Activated naive CD4-positive, alpha-beta T cell treated with anti-CD3 and anti-CD28 coated beads, Interleukin-2, amount 10 ng/mL, durations not matched to agents 7 days and 5 days (primary cell): ENCODE data around the gene KLHL22.

Experiments
- CTCF ChIA-PET: fragments of 350-600 bp; sonication (Branson Sonifier 250); formaldehyde crosslinking; loops from one replicate; lab custom pipeline; 2021; ENCODE audit warnings: antibody characterized with exemption; lab: Charles Lee
- DNase-seq: peaks from one replicate; pipeline ENCODE4 v3.0.0-alpha.2; 2020
- H3K27ac Mint-ChIP-seq: one replicate; pipeline ENCODE4 v1.8.0; 2021; ENCODE audit warnings: mild to moderate bottlenecking, moderate library complexity, mixed read lengths
- H3K27me3 Mint-ChIP-seq: one replicate; pipeline ENCODE4 v1.8.0; 2021; ENCODE audit warnings: mild to moderate bottlenecking, mixed read lengths
- H3K36me3 Mint-ChIP-seq: one replicate; pipeline ENCODE4 v1.8.0; 2021; ENCODE audit warnings: mixed read lengths
- H3K4me1 Mint-ChIP-seq: one replicate; pipeline ENCODE4 v1.8.0; 2021; ENCODE audit warnings: mixed read lengths
- H3K4me3 Mint-ChIP-seq: one replicate; pipeline ENCODE4 v1.8.0; 2021; ENCODE audit warnings: mild to moderate bottlenecking, moderate library complexity, mixed read lengths
- H3K9me3 Mint-ChIP-seq: one replicate; pipeline ENCODE4 v1.8.0; 2021; ENCODE audit warnings: mixed read lengths

KLHL22 gene

DNA sequence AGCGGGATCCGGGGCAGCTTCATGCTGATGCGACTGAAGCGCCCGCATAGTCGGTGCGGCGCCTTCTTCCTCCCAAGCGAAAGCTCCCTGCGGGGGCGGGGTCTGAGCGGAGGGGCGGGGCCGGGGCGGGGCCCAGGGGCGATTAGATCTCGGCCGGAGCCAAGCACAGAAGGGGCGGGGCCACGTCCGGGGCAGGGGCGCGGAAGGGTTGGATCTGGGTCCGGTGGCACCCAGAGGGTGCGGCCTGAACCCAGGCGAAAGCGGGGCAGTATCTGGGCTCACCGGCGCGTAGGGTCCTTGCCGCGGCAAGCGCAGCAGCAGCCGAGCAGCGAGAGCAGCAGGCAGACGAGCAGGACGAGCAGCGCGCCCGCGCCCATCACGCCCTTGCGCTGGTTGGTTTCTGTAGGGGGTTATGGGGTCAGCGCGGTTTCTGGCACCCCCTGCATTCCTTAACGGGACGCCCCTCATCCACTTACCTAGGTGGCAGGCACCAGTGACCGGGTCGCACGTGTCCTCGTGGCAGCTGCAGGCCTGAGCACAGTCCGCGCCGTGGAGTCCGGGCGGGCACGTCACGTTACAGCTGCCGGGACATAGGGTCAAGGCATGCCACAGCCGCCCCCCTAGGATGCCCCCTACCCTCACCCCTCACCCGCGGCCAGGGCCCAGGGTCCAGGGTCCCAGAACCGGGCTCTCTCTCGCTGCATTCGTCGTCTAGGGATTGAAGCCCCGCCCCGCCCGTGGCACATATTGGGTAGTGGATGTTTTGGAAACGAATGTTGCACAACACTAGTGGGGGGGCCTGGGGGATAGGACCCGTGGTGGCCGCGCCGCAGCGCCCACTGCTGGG is 66.1 kb downstream of the KLHL22 start:
- H3K36me3 Mint-ChIP-seq = peaks cover 3% of the 10 kb centered on the region
- CTCF ChIA-PET = interaction anchor here (0.6 to 1.8 kb wide), 3 partner anchors 11 to 27 kb away, joined by 3 to 6 read pairs (median 4); no protein-coding TSS in a partner anchor
- peaks cover 98% of the 10 kb centered on the region for H3K27me3 Mint-ChIP-seq
- no peaks in the 10 kb centered on the region for H3K9me3 Mint-ChIP-seq
- peak; percentile 91 for DNase-seq
- H3K27ac Mint-ChIP-seq = peak overlapping the region; percentile 72
- peak overlapping the region; percentile 74 for H3K4me3 Mint-ChIP-seq
- peaks cover 28% of the 10 kb centered on the region for H3K4me1 Mint-ChIP-seq

DNA sequence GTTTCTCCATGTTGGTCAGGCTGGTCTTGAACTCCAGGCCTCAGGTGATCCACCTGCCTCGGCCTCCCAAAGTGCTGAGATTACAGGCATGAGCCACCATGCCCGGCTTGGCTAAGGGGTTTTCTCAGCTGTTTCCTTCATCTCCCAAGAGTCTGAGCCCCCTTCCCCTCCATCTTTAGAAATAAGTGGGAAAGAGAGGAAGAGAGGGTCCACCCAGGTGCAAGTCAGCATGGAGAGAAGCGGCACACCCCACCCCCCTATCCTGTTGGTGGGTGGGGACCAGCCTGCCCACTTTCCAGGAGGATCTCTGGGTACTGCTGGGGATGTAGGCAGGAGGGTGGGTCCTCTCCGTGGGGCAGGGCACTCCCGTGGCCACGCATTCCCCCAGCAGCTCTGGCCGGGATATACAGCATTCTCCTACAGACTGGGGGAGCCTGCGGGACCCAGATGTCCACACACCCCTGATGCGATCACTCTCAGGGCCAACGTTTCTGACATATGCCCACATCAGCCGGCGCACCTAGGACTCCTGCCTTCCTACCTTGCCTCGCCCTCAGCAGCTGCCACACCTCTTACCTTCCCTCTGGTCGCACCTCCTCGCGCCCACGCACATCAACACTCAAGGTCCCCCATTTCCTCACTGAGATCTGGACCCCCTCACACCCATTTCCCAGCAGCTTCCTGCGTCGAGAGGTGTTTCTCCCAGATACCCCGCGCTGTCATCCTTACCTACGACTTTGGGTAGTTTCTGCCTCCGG is 66.9 kb downstream of the KLHL22 start:
- Mint-ChIP-seq H3K27me3 (peaks cover 98% of the 10 kb centered on the region), H3K27ac (peak overlapping the region; percentile 72), H3K36me3 (peaks cover 3% of the 10 kb centered on the region), H3K4me1 (peaks cover 28% of the 10 kb centered on the region), H3K9me3 (no peaks in the 10 kb centered on the region), H3K4me3 (peak overlapping the region; percentile 74)
- CTCF ChIA-PET = interaction anchor here (0.6 to 1.8 kb wide), 3 partner anchors 11 to 28 kb away, joined by 3 to 6 read pairs (median 4); no protein-coding TSS in a partner anchor
- no peak for DNase-seq

GRCh38 chr22:20427945-20428417 is 67.6 kb downstream of the KLHL22 start:
- no peak overlapping the region for H3K4me3 Mint-ChIP-seq
- H3K9me3 Mint-ChIP-seq = no peaks in the 10 kb centered on the region
- peaks cover 98% of the 10 kb centered on the region for H3K27me3 Mint-ChIP-seq
- H3K4me1 Mint-ChIP-seq = peaks cover 31% of the 10 kb centered on the region
- peaks cover 3% of the 10 kb centered on the region for H3K36me3 Mint-ChIP-seq
- H3K27ac Mint-ChIP-seq = no peak overlapping the region
- DNase-seq = no peak
- CTCF ChIA-PET = interaction anchor here (0.8 to 1.8 kb wide), 2 partner anchors 26 to 28 kb away, joined by 3 to 4 read pairs; no protein-coding TSS in a partner anchor

DNA sequence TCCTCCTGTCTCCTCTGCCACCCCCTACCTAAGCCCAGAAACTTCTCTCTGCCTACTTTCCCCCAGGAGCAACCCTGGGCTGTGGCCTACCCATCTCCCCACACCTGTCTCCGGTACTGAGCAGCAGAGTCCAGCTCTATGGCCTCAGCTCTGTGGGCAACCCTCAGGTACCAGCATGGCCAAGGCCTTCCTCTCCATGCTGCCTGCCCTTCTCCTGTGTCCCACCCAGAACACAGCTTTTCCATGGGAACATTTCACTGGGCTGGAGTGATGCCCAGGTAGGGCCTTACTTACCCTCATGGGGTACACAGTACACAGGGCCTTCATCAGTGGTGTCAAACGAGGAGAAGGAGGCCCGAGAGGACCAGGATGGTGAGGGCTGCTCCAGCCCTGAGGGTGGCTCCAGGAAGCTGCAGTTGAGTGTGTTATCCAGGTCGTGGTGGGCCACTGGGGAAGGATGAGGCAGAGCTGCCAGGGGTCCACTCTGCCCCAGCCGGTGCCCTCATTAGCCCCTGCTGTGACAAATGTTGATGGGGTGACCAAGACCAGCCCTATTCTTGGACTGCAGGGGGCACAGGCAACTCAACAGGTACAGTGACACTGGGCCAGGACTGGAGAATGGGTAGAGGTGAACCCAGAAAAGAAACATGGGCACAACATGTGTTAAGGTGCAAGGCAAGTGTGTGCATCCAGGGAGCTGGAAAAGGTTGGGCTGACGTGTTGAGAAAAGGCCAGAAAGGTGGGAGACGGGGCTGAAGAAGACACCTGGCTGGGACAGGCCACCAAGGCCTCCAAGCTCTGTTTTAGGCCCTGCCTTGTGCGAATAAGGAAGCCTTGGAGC is 68.3 kb downstream of the KLHL22 start:
- no peak overlapping the region for H3K4me3 Mint-ChIP-seq
- H3K27me3 Mint-ChIP-seq = peaks cover 95% of the 10 kb centered on the region
- no peaks in the 10 kb centered on the region for H3K9me3 Mint-ChIP-seq
- H3K27ac Mint-ChIP-seq = no peak overlapping the region
- peaks cover 31% of the 10 kb centered on the region for H3K4me1 Mint-ChIP-seq
- CTCF ChIA-PET = no interaction called here
- DNase-seq = no peak
- peaks cover 3% of the 10 kb centered on the region for H3K36me3 Mint-ChIP-seq

GRCh38 chr22:20426259-20426615 is 69.4 kb downstream of the KLHL22 start:
- DNase-seq = no peak
- H3K9me3 Mint-ChIP-seq = no peaks in the 10 kb centered on the region
- no peak overlapping the region for H3K27ac Mint-ChIP-seq
- H3K27me3 Mint-ChIP-seq = peaks cover 84% of the 10 kb centered on the region
- H3K36me3 Mint-ChIP-seq = peaks cover 3% of the 10 kb centered on the region
- CTCF ChIA-PET = no interaction called here
- H3K4me1 Mint-ChIP-seq = peaks cover 26% of the 10 kb centered on the region
- peak overlapping the region; percentile 13 for H3K4me3 Mint-ChIP-seq

GRCh38 chr22:20425566-20426258 is 69.9 kb downstream of the KLHL22 start:
- CTCF ChIA-PET = no interaction called here
- no peak overlapping the region for H3K4me3 Mint-ChIP-seq
- H3K27me3 Mint-ChIP-seq = peaks cover 79% of the 10 kb centered on the region
- peaks cover 3% of the 10 kb centered on the region for H3K36me3 Mint-ChIP-seq
- H3K27ac Mint-ChIP-seq = no peak overlapping the region
- H3K4me1 Mint-ChIP-seq = peaks cover 23% of the 10 kb centered on the region
- no peak for DNase-seq
- H3K9me3 Mint-ChIP-seq = no peaks in the 10 kb centered on the region

GRCh38 chr22:20424932-20425565 is 70.5 kb downstream of the KLHL22 start:
- no peak for DNase-seq
- Mint-ChIP-seq H3K27me3 (peaks cover 72% of the 10 kb centered on the region), H3K9me3 (no peaks in the 10 kb centered on the region)

GRCh38 chr22:20424568-20424931 is 71.0 kb downstream of the KLHL22 start:
- DNase-seq = no peak
- CTCF ChIA-PET = interaction anchor here (1.7 kb wide), 1 partner anchor 32 kb away, joined by 4 read pairs; no protein-coding TSS in a partner anchor
- Mint-ChIP-seq H3K9me3 (no peaks in the 10 kb centered on the region), H3K4me1 (peaks cover 15% of the 10 kb centered on the region), H3K4me3 (no peak overlapping the region), H3K27me3 (peaks cover 67% of the 10 kb centered on the region), H3K27ac (no peak overlapping the region), H3K36me3 (peaks cover 3% of the 10 kb centered on the region)

More at GRCh38 chr22:20424932-20425565, 70.5 kb downstream of the KLHL22 start:
- Mint-ChIP-seq H3K4me1 (peaks cover 17% of the 10 kb centered on the region), H3K36me3 (peaks cover 3% of the 10 kb centered on the region), H3K4me3 (peak overlapping the region; percentile 28), H3K27ac (no peak overlapping the region)
- CTCF ChIA-PET = no interaction called here

DNA sequence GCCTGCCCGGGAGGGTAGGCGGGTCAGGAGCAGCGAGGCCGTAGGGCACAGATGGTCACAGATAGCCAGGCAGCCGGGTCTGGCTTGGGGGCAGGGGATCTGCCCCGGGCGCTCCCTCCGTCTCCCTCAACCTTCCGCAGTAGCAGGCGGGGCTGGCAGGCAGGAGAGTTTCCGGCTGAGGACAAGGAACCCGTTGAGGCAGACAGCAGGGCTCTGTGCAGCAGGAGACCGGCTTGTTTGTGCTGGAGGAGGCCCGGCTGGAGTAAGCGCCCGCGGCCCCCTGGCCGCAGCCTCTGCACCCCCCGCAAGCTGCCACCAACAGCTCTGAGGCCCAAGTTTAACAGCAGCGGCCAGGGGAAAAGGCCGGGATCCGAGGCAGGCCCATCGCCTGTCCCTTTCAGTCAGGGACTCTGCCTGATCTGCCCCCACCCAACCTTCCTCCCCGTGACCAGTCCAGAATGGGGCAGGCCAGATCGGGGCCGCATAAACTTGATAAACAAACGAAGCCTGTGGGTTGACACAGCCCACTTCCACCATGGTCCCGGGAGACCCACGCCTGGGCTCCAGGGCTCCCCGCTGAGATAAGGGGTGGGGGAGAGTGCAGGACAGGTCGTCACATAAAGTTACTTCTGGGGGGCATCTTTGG is 71.6 kb downstream of the KLHL22 start:
- Mint-ChIP-seq H3K27ac (no peak overlapping the region), H3K4me3 (no peak overlapping the region), H3K36me3 (peaks cover 2% of the 10 kb centered on the region), H3K27me3 (peaks cover 62% of the 10 kb centered on the region), H3K9me3 (no peaks in the 10 kb centered on the region), H3K4me1 (peaks cover 10% of the 10 kb centered on the region)
- DNase-seq = no peak
- CTCF ChIA-PET = interaction anchor here (1.7 kb wide), 1 partner anchor 32 kb away, joined by 4 read pairs; no protein-coding TSS in a partner anchor

GRCh38 chr22:20423008-20423905 is 72.3 kb downstream of the KLHL22 start:
- peaks cover 8% of the 10 kb centered on the region for H3K4me1 Mint-ChIP-seq
- no peak overlapping the region for H3K27ac Mint-ChIP-seq
- CTCF ChIA-PET = interaction anchor here (1.7 kb wide), 1 partner anchor 33 kb away, joined by 4 read pairs; no protein-coding TSS in a partner anchor
- DNase-seq = no peak
- H3K9me3 Mint-ChIP-seq = no peaks in the 10 kb centered on the region
- H3K4me3 Mint-ChIP-seq = no peak overlapping the region
- no peaks in the 10 kb centered on the region for H3K36me3 Mint-ChIP-seq
- H3K27me3 Mint-ChIP-seq = peaks cover 57% of the 10 kb centered on the region

- no peak overlapping the region for H3K27ac Mint-ChIP-seq
- H3K4me3 Mint-ChIP-seq = no peak overlapping the region
- no peak for DNase-seq
These were observed 73.2 kb downstream of the KLHL22 start for GRCh38 chr22:20422271-20423007.

More at GRCh38 chr22:20422271-20423007, 73.2 kb downstream of the KLHL22 start:
- CTCF ChIA-PET = no interaction called here
- peaks cover 8% of the 10 kb centered on the region for H3K4me1 Mint-ChIP-seq
- no peaks in the 10 kb centered on the region for H3K36me3 Mint-ChIP-seq
- H3K27me3 Mint-ChIP-seq = peaks cover 55% of the 10 kb centered on the region
- H3K9me3 Mint-ChIP-seq = no peaks in the 10 kb centered on the region
